ENCODE results near the gene SNTG2.

SNTG2 gene

DNA sequence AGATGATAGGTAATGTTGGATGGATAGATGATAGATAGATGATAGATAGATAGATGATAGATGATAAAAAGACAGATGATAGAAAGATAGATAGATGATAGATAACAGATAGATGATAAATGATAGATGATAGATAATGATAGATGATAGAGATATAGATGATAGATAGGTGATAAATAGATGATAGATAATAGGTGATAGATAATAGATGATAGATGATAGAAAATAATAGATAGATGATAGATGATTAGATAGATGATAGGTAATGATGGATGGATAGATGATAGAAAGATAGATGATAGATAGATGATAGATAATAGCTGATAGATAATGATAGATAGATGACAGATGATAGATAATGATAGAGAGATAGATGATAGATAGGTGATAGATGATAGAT is 31.0 kb upstream of the SNTG2 start:
- H3K9ac ChIP-seq (ENCODE audit: low read length): no peak overlapping the region
- H3K4me3 ChIP-seq (ENCODE audit: low read length): no peak overlapping the region
- H3K27ac ChIP-seq (ENCODE audit: low read depth, low read length): no peak overlapping the region

GRCh38 chr2:920573-920972 is 30.1 kb upstream of the SNTG2 start:
- no peaks in the 10 kb centered on the region for H3K4me1 ChIP-seq (ENCODE audit: control insufficient read depth, insufficient read depth, low read length)
- no peak overlapping the region for H3K4me3 ChIP-seq (ENCODE audit: low read length)
- H3K27me3 ChIP-seq (ENCODE audit: control insufficient read depth, insufficient read depth, low read length): peaks cover 2% of the 10 kb centered on the region
- no peak overlapping the region for H3K9ac ChIP-seq (ENCODE audit: low read length)
- H3K36me3 ChIP-seq (ENCODE audit: control insufficient read depth, insufficient read depth, low read length): no peaks in the 10 kb centered on the region
- H3K27ac ChIP-seq (ENCODE audit: low read depth, low read length): no peak overlapping the region

More for the DNA sequence above, 31.0 kb upstream of the SNTG2 start:
- no peaks in the 10 kb centered on the region for H3K4me1 ChIP-seq (ENCODE audit: control insufficient read depth, insufficient read depth, low read length)
- peaks cover 2% of the 10 kb centered on the region for H3K27me3 ChIP-seq (ENCODE audit: control insufficient read depth, insufficient read depth, low read length)
- no peaks in the 10 kb centered on the region for H3K36me3 ChIP-seq (ENCODE audit: control insufficient read depth, insufficient read depth, low read length)

DNA sequence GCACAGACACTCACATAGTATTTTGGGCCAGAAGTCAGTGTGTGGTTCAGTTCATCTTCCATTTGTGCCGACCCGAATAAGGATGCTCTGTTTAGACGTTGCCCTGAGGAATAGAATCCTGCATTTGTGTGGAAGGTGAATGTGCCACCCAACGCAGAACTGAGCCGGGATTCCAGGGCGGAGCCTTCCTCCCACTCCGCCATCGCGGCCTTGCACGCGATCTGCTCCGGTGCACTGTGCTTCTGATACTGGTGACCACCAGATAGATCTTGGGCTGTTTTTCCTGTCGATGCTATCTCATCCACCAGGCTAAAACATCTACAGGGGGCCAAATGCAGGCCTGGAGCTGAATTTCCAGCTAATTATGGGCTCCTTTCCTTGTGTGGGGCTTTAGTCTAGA is 29.6 kb upstream of the SNTG2 start:
- H3K27ac ChIP-seq (ENCODE audit: low read depth, low read length): no peak overlapping the region
- H3K27me3 ChIP-seq (ENCODE audit: control insufficient read depth, insufficient read depth, low read length): peaks cover 2% of the 10 kb centered on the region
- no peak overlapping the region for H3K9ac ChIP-seq (ENCODE audit: low read length)
- no peaks in the 10 kb centered on the region for H3K36me3 ChIP-seq (ENCODE audit: control insufficient read depth, insufficient read depth, low read length)
- no peak overlapping the region for H3K4me3 ChIP-seq (ENCODE audit: low read length)
- no peaks in the 10 kb centered on the region for H3K4me1 ChIP-seq (ENCODE audit: control insufficient read depth, insufficient read depth, low read length)

- H3K4me1 ChIP-seq (ENCODE audit: control insufficient read depth, insufficient read depth, low read length): no peaks in the 10 kb centered on the region
- H3K27ac ChIP-seq (ENCODE audit: low read depth, low read length): no peak overlapping the region
- H3K4me3 ChIP-seq (ENCODE audit: low read length): no peak overlapping the region
- H3K9ac ChIP-seq (ENCODE audit: low read length): no peak overlapping the region
- peaks cover 2% of the 10 kb centered on the region for H3K27me3 ChIP-seq (ENCODE audit: control insufficient read depth, insufficient read depth, low read length)
- H3K36me3 ChIP-seq (ENCODE audit: control insufficient read depth, insufficient read depth, low read length): no peaks in the 10 kb centered on the region
These were observed 28.5 kb upstream of the SNTG2 start for GRCh38 chr2:922185-922584.

- Histone ChIP-seq H3K27me3 (ENCODE audit: control insufficient read depth, insufficient read depth, low read length) (peaks cover 2% of the 10 kb centered on the region), H3K4me3 (ENCODE audit: low read length) (no peak overlapping the region), H3K36me3 (ENCODE audit: control insufficient read depth, insufficient read depth, low read length) (no peaks in the 10 kb centered on the region), H3K4me1 (ENCODE audit: control insufficient read depth, insufficient read depth, low read length) (no peaks in the 10 kb centered on the region), H3K9ac (ENCODE audit: low read length) (no peak overlapping the region), H3K27ac (ENCODE audit: low read depth, low read length) (no peak overlapping the region)
These were observed 26.6 kb upstream of the SNTG2 start for GRCh38 chr2:923832-924601.

GRCh38 chr2:924701-925100 is 25.9 kb upstream of the SNTG2 start:
- Histone ChIP-seq H3K36me3 (ENCODE audit: control insufficient read depth, insufficient read depth, low read length) (no peaks in the 10 kb centered on the region), H3K4me3 (ENCODE audit: low read length) (no peak overlapping the region), H3K27ac (ENCODE audit: low read depth, low read length) (no peak overlapping the region), H3K27me3 (ENCODE audit: control insufficient read depth, insufficient read depth, low read length) (peaks cover 2% of the 10 kb centered on the region), H3K4me1 (ENCODE audit: control insufficient read depth, insufficient read depth, low read length) (no peaks in the 10 kb centered on the region), H3K9ac (ENCODE audit: low read length) (no peak overlapping the region)

DNA sequence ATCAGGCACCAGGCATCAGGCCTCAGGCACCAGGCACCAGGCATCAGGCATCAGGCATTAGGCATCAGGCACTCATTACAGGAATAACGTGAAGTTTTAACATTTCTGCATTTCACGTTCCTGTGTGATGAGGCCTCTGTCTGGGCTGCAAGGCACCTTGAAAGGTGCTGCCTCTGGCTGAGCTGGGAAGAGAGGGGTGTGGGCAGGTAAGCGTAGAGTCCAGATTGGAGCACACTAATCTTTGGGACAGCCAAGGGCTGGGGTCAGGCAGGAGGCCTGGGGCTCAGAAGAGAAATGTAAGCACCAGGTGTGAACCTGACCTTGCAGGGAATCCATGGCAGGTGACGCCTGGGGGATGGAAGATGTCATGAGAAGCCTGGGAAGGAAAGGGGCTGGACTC is 25.3 kb upstream of the SNTG2 start:
- Histone ChIP-seq H3K27ac (ENCODE audit: low read depth, low read length) (no peak overlapping the region), H3K4me3 (ENCODE audit: low read length) (no peak overlapping the region), H3K9ac (ENCODE audit: low read length) (no peak overlapping the region), H3K27me3 (ENCODE audit: control insufficient read depth, insufficient read depth, low read length) (peaks cover 2% of the 10 kb centered on the region), H3K36me3 (ENCODE audit: control insufficient read depth, insufficient read depth, low read length) (no peaks in the 10 kb centered on the region), H3K4me1 (ENCODE audit: control insufficient read depth, insufficient read depth, low read length) (no peaks in the 10 kb centered on the region)

DNA sequence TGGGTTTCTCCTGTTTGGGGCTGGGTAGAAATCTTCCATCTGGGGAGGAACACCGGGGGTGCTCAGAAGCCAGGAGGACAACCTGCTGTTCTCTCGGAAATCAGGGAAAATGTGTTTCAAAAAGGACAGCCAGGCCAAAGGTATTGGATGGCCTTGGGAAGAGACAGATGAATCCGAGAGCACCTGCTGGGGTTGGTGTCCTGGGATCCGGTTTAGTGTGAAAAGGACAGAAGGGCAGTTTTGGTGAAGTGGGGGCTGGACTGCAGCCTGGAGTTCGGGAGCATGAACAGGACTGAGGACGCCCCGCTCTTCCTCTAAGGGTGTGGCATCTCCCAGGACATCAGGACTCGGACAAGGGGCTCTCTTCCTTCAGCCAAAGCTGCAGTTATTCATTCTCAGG is 24.9 kb upstream of the SNTG2 start:
- Histone ChIP-seq H3K4me1 (ENCODE audit: control insufficient read depth, insufficient read depth, low read length) (no peaks in the 10 kb centered on the region), H3K27ac (ENCODE audit: low read depth, low read length) (no peak overlapping the region), H3K9ac (ENCODE audit: low read length) (no peak overlapping the region), H3K27me3 (ENCODE audit: control insufficient read depth, insufficient read depth, low read length) (peaks cover 2% of the 10 kb centered on the region), H3K36me3 (ENCODE audit: control insufficient read depth, insufficient read depth, low read length) (no peaks in the 10 kb centered on the region), H3K4me3 (ENCODE audit: low read length) (no peak overlapping the region)

DNA sequence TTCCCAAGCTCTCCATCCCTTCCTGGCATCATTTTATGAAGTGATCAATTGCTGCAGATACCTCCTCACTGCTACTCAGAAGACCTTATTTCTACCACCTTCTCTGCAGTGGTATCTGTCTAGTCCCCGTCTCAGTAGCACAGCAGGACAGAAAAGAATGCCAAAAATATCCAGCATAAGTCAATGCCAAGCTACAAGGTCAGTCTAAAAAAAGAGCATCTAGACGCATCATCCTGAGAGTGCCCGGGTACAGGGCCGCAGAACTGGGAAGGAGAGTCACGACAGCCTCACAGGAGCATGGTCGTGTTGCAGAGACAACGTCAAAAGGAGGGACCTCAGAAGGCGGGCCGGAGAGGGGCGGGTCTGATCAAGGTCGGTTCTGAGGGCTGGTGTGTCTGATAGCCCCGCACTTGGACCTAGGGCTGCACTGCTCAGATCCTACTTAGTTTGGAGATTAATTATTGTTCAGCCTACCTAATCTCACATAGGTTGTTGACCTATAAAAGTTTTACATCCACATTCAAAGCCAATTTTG is 24.3 kb upstream of the SNTG2 start:
- Histone ChIP-seq H3K4me3 (ENCODE audit: low read length) (no peak overlapping the region), H3K27me3 (ENCODE audit: control insufficient read depth, insufficient read depth, low read length) (no peaks in the 10 kb centered on the region), H3K36me3 (ENCODE audit: control insufficient read depth, insufficient read depth, low read length) (no peaks in the 10 kb centered on the region), H3K9ac (ENCODE audit: low read length) (no peak overlapping the region), H3K27ac (ENCODE audit: low read depth, low read length) (no peak overlapping the region), H3K4me1 (ENCODE audit: control insufficient read depth, insufficient read depth, low read length) (no peaks in the 10 kb centered on the region)

DNA sequence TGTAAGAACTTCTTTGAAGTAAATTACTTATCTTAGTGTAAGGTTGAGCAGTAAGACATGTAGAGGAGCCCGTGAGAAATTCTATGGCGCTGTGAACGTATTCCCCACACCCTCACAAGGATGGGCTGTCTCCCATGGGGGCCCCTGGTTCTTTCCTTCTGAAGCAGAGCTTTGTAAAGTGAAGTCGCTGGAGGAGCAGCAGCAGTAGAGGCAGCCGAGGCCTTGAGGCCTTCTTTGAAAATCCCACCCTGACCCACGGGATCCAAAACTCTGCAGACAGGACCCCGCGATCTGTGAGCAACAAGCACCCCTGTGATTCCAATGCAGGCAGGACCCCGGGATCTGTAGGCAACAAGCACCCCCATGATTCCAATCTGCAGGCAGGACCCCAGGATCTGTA is 23.8 kb upstream of the SNTG2 start:
- no peak overlapping the region for H3K9ac ChIP-seq (ENCODE audit: low read length)
- H3K4me3 ChIP-seq (ENCODE audit: low read length): no peak overlapping the region
- no peaks in the 10 kb centered on the region for H3K36me3 ChIP-seq (ENCODE audit: control insufficient read depth, insufficient read depth, low read length)
- no peaks in the 10 kb centered on the region for H3K27me3 ChIP-seq (ENCODE audit: control insufficient read depth, insufficient read depth, low read length)
- no peak overlapping the region for H3K27ac ChIP-seq (ENCODE audit: low read depth, low read length)
- no peaks in the 10 kb centered on the region for H3K4me1 ChIP-seq (ENCODE audit: control insufficient read depth, insufficient read depth, low read length)

DNA sequence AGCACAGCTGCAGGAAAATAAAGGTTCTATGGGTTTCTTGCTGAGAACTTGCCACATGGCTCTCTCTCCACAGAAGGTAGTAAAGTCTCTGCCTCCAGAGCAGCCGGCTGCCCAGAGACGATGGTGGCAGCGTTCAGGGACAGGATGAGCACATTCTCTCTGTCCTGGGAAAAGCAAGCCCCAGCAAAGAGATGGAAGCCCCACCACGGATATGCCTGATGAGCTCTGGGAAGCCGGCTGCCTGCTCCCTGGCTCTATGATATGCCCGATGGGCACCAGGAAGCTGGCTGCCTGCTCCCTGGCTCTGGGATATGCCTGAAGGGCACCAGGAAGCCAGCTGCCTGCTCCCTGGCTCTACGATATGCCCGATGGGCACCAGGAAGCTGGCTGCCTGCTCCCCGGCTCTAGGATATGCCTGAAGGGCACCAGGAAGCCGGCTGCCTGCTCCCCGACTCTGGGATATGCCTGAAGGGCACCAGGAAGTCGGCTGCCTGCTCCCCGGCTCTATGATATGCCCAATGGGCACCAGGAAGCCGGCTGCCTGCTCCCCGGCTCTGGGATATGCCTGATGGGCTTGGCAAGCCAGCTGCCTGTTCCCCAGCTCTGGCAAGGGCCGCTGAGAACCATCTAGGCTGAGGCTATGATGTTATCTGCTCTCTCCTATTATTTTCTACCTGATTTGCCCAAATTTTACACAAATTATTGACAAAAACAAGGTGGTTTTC is 21.5 kb upstream of the SNTG2 start:
- no peak overlapping the region for H3K9ac ChIP-seq (ENCODE audit: low read length)
- no peaks in the 10 kb centered on the region for H3K4me1 ChIP-seq (ENCODE audit: control insufficient read depth, insufficient read depth, low read length)
- H3K27me3 ChIP-seq (ENCODE audit: control insufficient read depth, insufficient read depth, low read length): no peaks in the 10 kb centered on the region
- no peak overlapping the region for H3K4me3 ChIP-seq (ENCODE audit: low read length)
- no peak overlapping the region for H3K27ac ChIP-seq (ENCODE audit: low read depth, low read length)
- no peaks in the 10 kb centered on the region for H3K36me3 ChIP-seq (ENCODE audit: control insufficient read depth, insufficient read depth, low read length)

DNA sequence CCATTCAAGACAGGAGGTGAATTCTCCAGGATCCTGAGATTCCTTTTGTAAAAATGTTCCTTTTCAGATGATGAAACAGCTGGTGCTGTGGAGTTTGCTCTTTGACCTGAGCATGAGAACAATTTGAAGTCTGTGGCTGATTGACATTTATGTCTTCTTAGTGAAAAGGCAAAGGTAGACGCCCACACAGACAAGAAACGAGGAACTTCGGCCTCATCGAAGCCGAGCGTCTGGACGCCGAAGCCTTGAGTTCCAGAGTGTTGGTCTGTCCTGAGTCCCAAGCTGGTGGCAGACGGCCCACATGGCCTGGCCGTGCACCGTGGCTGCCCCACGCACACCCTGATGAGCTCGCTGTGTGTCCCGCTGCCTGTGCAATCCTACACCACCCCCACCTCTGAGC is 20.7 kb upstream of the SNTG2 start:
- Histone ChIP-seq H3K4me1 (ENCODE audit: control insufficient read depth, insufficient read depth, low read length) (no peaks in the 10 kb centered on the region), H3K9ac (ENCODE audit: low read length) (no peak overlapping the region), H3K4me3 (ENCODE audit: low read length) (no peak overlapping the region), H3K27me3 (ENCODE audit: control insufficient read depth, insufficient read depth, low read length) (no peaks in the 10 kb centered on the region), H3K27ac (ENCODE audit: low read depth, low read length) (no peak overlapping the region), H3K36me3 (ENCODE audit: control insufficient read depth, insufficient read depth, low read length) (no peaks in the 10 kb centered on the region)

DNA sequence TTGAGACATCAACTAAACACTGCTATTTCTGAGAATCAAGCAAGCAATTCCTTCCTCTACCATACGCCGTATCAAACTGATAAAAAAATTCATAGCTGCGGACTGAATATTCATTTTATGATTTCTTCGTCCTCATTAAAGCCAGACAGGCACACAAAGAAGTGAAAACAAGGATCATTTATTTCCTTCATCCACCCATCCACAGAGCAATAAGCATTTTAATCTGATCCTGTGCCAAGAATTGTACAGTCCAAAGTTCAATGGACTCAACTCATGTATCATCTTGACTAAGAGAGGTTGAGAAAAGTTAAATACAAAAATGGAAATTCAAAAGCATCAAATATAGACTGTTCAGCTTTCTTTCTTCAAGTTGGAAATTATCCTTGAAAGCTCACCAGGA is 19.7 kb upstream of the SNTG2 start:
- H3K27me3 ChIP-seq (ENCODE audit: control insufficient read depth, insufficient read depth, low read length): no peaks in the 10 kb centered on the region
- no peak overlapping the region for H3K4me3 ChIP-seq (ENCODE audit: low read length)
- no peaks in the 10 kb centered on the region for H3K36me3 ChIP-seq (ENCODE audit: control insufficient read depth, insufficient read depth, low read length)
- H3K9ac ChIP-seq (ENCODE audit: low read length): no peak overlapping the region
- no peaks in the 10 kb centered on the region for H3K4me1 ChIP-seq (ENCODE audit: control insufficient read depth, insufficient read depth, low read length)
- H3K27ac ChIP-seq (ENCODE audit: low read depth, low read length): no peak overlapping the region

All from rectal smooth muscle tissue (tissue), 1 donor.